Keratinocyte (primary cell): Measurements from ENCODE around the gene MC1R.

ENCODE experiments used
- CTCF ChIP-seq, 3 experiments: IDR thresholded peaks in 1 of 3; conservative IDR thresholded peaks in 1 of 3; optimal IDR thresholded peaks in 1 of 3; 2 replicates in 2 of 3; 3 replicates in 1 of 3; pipeline versions ENCODE3 to v1.5.1; 2011; ENCODE audit warnings: low read length in 3 of 3, mild to moderate bottlenecking in 3 of 3, moderate library complexity in 2 of 3, control low read depth in 1 of 3, inconsistent platforms in 1 of 3; ENCODE audit not compliant: insufficient read depth in 2 of 3; ENCODE audit errors: extremely low read depth in 1 of 3
- EZH2 ChIP-seq: IDR thresholded peaks from one replicate; pipeline ENCODE4 v1.6.1; 2012; ENCODE audit warnings: inconsistent platforms, mild to moderate bottlenecking, low read length, moderate library complexity

GRCh38 chr16:89931305-89931896, 12.7 kb downstream of the MC1R start:
- TF ChIP-seq EZH2 (no peak), CTCF (optimal IDR thresholded peaks at IDR 0.05 in 1 of 3, IDR thresholded peaks at IDR 0.05 in 1 of 3, conservative IDR thresholded peaks at IDR 0.05 in 1 of 3; ENCODE audit: extremely low read depth in 1 of 3, insufficient read depth in 2 of 3, low read length in 3 of 3) (no peak)
